NCI-H2171 (cell line): ENCODE data around the gene EEF1AKMT3.

ENCODE experiments used
- DNase-seq: peaks from one replicate; lab custom pipeline; 2025; lab: John Stamatoyannopoulos, UW

The EEF1AKMT3 gene

GRCh38 chr12:57783466-57783801 is 11.0 kb downstream of the EEF1AKMT3 start:
- DNase-seq, result no peak

- DNase-seq, result no peak
These were observed 11.4 kb downstream of the EEF1AKMT3 start for GRCh38 chr12:57783861-57784260.

DNA sequence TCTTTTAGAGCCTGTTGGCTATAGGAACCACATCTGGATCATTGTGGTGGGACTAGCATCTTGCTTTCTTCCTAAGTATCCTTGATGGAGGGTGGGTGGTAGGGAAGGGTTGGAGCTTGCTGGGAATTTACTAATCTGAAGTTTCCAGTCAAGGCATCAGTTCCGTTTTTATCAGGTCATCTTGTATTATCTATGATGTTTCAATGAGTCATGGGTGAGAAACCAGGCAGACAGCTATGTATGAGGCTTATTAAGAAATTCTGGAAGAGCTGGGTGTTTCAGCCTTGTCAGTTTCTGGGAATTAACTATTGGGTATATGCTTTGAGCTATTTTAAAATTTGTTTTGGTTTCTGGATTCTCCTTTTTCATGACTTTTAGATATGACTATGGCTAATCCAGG is 21.5 kb downstream of the EEF1AKMT3 start:
- DNase-seq, result no peak

GRCh38 chr12:57795354-57795753 is 22.9 kb downstream of the EEF1AKMT3 start:
- DNase-seq, result no peak

- no peak for DNase-seq
These were observed 24.6 kb downstream of the EEF1AKMT3 start for GRCh38 chr12:57796996-57797395.

DNA sequence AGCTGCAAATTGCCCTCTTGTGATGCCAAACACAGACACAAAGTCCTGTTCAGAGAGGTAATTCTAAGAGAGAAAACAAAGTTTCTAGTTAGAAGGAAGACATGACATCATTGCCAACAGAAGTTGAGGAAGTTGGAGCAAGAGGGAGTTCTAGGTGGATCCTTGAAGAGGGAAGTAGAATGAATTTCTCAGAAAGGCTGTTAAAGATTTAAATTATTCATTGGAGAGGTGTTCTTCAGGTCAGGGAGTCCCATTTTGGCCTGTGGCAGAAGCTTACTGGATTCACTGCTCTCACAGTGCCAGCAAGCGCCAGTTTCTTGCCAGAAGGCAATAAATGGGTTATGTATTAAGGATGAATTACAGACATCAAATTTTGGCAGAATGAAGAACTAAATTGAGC is 25.5 kb downstream of the EEF1AKMT3 start:
- no peak for DNase-seq

DNA sequence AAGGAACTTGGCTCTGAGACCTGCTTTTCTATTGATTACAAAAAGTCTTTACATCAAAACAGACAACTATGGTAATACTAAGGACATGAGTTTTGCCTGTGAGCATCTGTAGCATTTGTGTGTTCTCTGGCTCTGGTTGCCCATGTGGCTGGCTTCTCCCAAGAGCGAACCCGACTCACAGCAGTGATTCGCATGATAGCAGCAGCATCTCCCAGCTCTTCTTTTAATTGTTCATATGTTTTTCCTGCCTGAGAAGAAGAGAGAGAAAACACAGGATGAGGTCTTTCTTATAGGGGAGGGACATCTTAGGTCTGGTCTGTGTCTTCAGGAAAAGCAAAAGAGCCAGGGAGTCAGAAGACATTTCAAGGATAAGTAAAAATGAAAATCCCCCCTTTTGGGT is 28.6 kb downstream of the EEF1AKMT3 start:
- no peak for DNase-seq

GRCh38 chr12:57802607-57803006 is 30.2 kb downstream of the EEF1AKMT3 start:
- DNase-seq, result no peak

GRCh38 chr12:57803319-57803893 is 31.0 kb downstream of the EEF1AKMT3 start:
- DNase-seq, result no peak

- DNase-seq, result no peak
These were observed 34.3 kb downstream of the EEF1AKMT3 start for GRCh38 chr12:57806677-57807076.

DNA sequence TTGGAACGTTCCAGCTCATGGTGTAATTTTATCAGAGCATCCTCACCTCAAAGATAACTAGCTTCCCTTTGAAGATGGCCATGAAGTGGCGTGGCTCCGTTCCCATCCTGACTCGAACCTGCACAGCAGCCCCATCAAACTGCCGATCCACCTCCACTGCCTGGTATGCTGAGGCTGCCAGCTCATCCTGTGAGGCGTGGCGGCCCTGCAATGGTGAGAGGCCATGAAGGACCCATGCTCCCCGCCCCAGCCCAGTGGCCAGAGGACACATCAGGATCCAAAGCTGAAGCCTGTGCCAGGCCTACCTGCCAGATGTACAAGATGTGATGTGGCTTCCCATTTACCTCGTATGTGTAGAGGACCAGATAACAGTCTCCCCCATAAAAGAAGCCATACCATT is 34.9 kb downstream of the EEF1AKMT3 start:
- DNase-seq, result no peak

GRCh38 chr12:57808351-57808750 is 35.9 kb downstream of the EEF1AKMT3 start:
- no peak for DNase-seq

DNA sequence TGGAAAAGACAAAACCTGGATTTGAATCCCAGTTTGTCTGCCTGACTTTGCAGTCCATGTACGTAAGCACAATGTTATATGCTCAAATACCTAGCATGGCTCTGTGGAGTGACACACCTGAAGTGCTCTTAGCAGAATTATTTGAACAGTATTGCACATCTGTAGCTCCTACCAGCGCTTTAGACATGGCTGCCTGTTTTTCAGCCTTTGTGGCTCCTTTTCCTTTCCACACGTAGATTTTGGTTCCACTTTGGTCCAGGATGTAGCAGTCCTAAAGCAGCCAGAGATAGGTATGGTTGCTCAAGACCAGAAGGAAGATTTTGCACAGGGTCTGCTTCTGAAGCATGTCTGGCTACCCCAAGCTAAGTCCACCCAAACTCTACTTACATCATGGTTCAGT is 37.0 kb downstream of the EEF1AKMT3 start:
- no peak for DNase-seq

GRCh38 chr12:57810450-57810849 is 38.0 kb downstream of the EEF1AKMT3 start:
- no peak for DNase-seq

DNA sequence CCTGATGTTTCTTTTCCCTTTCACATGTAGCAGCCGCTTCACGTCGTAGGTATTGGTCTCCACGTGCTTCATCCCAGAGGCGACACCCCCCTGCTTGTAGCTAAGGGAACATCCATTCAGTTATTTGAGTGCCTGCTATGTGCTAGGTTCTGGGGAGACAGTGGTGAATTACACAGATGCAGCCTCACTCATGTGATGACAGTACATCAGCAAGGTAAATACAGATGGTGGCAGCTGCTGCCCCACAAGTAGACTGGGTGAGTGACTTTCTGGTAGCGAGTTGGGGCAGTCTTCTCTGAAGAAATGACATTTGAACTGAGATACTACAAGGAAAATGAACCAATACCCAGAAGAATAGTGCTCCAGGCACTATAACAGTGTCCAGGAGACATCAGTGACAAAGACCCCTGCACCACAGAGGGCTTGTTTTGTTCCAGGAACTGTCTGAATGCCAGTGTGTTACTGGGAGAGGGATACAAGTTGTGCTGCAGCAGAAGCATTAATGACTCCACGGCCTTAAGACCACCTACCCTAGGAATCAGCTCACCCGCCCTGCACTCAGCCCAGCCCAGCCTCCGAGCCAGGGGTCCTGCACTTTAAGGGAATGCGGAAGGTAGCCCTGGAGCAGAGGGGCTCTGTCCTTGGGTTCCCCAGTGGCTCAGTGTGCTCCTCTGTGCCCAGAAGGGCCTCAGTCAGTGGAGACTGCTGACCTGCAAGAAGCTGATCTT is 38.8 kb downstream of the EEF1AKMT3 start:
- DNase-seq, result no peak

GRCh38 chr12:57813111-57813970 is 40.9 kb downstream of the EEF1AKMT3 start:
- DNase-seq, result no peak

DNA sequence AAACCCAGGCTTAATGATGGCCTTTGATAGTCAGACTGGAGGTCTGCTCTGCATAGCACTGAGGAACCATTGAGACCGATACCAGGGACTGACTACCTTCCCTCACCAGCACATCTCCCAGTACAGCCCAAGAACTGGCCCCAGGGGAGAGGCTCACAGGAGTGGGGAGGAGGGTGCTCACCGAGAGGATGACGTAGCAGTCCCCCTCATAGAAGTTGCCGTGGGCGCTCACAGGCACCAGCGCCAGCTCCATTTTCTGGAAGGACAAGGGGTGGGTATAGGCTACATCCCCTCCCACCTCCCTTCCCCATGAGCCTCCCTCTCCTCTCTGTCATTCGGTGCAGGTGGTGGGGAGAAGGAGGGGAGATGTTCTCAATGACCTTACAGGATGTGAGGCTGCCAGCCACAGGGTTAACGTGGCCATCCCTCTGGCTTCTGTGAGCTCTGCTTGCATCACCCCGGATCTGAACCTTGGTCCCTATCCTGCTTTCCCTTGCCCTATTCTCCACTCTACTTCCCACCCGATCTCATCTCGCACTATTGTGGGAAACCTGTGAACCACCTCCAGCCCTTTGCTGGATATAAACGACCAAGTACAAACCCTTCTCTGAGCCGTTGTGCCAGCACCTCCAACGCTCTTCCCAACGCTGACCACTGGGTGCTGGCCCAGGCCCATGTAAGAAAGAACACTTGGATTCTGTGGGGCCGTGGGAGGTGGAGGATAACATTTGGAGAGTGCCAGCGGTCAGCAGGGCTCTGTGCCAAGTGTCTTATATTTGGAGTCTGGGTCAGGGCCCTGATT is 41.8 kb downstream of the EEF1AKMT3 start:
- no peak for DNase-seq

DNA sequence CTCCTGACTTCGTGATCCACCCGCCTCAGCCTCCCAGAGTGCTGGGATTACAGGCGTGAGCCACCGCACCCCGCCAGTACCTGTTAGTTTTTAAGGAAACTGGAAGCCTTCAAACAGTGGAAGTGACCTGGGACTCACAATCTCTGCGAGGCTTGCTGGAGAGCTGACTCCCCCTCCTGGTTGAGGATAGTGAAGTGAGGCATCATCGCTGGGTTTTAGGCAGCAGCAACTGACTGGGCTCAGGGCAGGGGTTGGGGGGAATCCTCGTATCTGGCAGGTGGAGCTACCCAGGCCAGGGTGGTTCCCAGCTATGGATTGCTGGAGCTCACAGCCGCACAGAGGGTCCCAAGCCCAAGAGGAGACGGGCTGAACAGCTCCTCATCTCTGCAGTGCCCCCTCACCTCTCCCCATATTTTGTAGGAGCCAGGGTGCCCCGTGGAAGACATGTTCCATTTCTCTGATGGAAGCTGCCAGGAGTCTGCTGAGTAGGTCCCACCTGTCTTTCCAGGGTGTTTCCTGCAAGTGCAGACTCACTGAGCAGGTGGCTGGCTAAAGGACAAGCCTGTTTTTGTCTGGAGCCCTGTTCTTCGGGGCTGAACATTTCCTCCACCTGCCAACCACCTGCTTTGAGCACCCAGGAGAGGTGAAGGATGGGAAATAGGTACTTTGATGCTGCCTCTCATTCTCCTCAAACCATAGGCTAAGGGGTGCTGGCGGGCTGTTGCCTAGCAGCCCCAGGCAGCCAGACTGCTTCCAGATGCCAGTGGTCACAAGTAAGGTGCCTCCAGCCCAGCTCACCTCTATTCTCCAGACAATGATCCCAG is 43.0 kb downstream of the EEF1AKMT3 start:
- peak; percentile 54 for DNase-seq

- DNase-seq, result no peak
These were observed 43.8 kb downstream of the EEF1AKMT3 start for GRCh38 chr12:57816001-57816854.

- DNase-seq, result no peak
These were observed 44.4 kb downstream of the EEF1AKMT3 start for GRCh38 chr12:57816855-57817151.
